HepG2 (cell line): Measurements from ENCODE around the gene SLC9A9.

Experiments
- BRCA1 ChIP-seq: sonication (generic); formaldehyde crosslinking; IDR thresholded peaks from 2 replicates; pipeline ENCODE4 v1.4.0; 2020; ENCODE audit warnings: missing genetic modification reagents
- HDAC6 ChIP-seq: fragments of 200-600 bp; sonication (generic); IDR thresholded peaks from 2 replicates; pipeline ENCODE4 v1.7.0; 2017; ENCODE audit warnings: mild to moderate bottlenecking, antibody characterized with exemption, low read length, low read depth
- MXD4 ChIP-seq: IDR thresholded peaks from 2 replicates; pipeline ENCODE4 v1.6.1; 2016; ENCODE audit warnings: mild to moderate bottlenecking, missing biosample characterization, missing genetic modification reagents
- PBX2 ChIP-seq: IDR thresholded peaks from 2 replicates; pipeline ENCODE4 v1.6.1; 2016; ENCODE audit warnings: control low read depth
- POLR2A ChIP-seq, 2 experiments: IDR thresholded peaks; 2 replicates each; pipeline ENCODE4 v1.6.1; 2011; ENCODE audit warnings: low read depth in 2 of 2, low read length in 2 of 2, mild to moderate bottlenecking in 1 of 2, moderate library complexity in 1 of 2; ENCODE audit not compliant: insufficient read depth in 1 of 2
- RBFOX2 ChIP-seq: fragments of 200-400 bp; formaldehyde crosslinking; IDR thresholded peaks from 2 replicates; pipeline ENCODE4 v1.6.1; 2017; ENCODE audit warnings: low read depth, mild to moderate bottlenecking, low read length
- RFXANK ChIP-seq: IDR thresholded peaks from 2 replicates; pipeline ENCODE4 v1.6.1; 2016
- SIN3B ChIP-seq: fragments of 150-350 bp; IDR thresholded peaks from 2 replicates; pipeline ENCODE4 v1.6.1; 2014; ENCODE audit warnings: low read length
- SMARCC2 ChIP-seq: fragments of 450-650 bp; IDR thresholded peaks from 2 replicates; pipeline ENCODE4 v1.6.1; 2017; ENCODE audit warnings: antibody characterized with exemption, mild to moderate bottlenecking
- ZNF331 ChIP-seq: sonication (generic); formaldehyde crosslinking; IDR thresholded peaks from 2 replicates; pipeline ENCODE4 v1.4.0; 2020; ENCODE audit warnings: missing genetic modification reagents
- ZNF879 ChIP-seq: sonication (generic); formaldehyde crosslinking; IDR thresholded peaks from 2 replicates; pipeline ENCODE4 v1.8.1; 2023; ENCODE audit warnings: missing genetic modification reagents
- TF ChIP-seq, protein P1 (sequence below): IDR thresholded peaks from 2 replicates; pipeline ENCODE4 v1.6.1; 2012; ENCODE audit warnings: inconsistent platforms
- TF ChIP-seq, protein P2 (sequence below), 2 experiments: IDR thresholded peaks; 2 replicates each; pipeline ENCODE4 v1.6.1; 2011 to 2012; ENCODE audit warnings: low read length in 2 of 2, borderline replicate concordance in 1 of 2, low read depth in 1 of 2, mild to moderate bottlenecking in 1 of 2, moderate library complexity in 1 of 2

GRCh38 chr3:143831208-143831607 is 17.1 kb downstream of the SLC9A9 start:
- TF ChIP-seq POLR2A (IDR thresholded peaks at IDR 0.05; ENCODE audit: insufficient read depth in 1 of 2, low read depth in 2 of 2, low read length in 2 of 2) = no peak
- TF ChIP-seq SIN3B = no peak
- TF ChIP-seq RFXANK = no peak
- TF ChIP-seq, protein P1, sequence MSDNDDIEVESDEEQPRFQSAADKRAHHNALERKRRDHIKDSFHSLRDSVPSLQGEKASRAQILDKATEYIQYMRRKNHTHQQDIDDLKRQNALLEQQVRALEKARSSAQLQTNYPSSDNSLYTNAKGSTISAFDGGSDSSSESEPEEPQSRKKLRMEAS = no peak
- TF ChIP-seq HDAC6 = no peak
- TF ChIP-seq BRCA1 = no peak
- TF ChIP-seq, protein P2, sequence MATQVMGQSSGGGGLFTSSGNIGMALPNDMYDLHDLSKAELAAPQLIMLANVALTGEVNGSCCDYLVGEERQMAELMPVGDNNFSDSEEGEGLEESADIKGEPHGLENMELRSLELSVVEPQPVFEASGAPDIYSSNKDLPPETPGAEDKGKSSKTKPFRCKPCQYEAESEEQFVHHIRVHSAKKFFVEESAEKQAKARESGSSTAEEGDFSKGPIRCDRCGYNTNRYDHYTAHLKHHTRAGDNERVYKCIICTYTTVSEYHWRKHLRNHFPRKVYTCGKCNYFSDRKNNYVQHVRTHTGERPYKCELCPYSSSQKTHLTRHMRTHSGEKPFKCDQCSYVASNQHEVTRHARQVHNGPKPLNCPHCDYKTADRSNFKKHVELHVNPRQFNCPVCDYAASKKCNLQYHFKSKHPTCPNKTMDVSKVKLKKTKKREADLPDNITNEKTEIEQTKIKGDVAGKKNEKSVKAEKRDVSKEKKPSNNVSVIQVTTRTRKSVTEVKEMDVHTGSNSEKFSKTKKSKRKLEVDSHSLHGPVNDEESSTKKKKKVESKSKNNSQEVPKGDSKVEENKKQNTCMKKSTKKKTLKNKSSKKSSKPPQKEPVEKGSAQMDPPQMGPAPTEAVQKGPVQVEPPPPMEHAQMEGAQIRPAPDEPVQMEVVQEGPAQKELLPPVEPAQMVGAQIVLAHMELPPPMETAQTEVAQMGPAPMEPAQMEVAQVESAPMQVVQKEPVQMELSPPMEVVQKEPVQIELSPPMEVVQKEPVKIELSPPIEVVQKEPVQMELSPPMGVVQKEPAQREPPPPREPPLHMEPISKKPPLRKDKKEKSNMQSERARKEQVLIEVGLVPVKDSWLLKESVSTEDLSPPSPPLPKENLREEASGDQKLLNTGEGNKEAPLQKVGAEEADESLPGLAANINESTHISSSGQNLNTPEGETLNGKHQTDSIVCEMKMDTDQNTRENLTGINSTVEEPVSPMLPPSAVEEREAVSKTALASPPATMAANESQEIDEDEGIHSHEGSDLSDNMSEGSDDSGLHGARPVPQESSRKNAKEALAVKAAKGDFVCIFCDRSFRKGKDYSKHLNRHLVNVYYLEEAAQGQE (IDR thresholded peaks at IDR 0.05; ENCODE audit: borderline replicate concordance in 1 of 2, low read depth in 1 of 2, low read length in 2 of 2) = no peak
- TF ChIP-seq RBFOX2 = no peak
- TF ChIP-seq ZNF879 (CRISPR knock-in tag) = no peak
- no peak for TF ChIP-seq PBX2 (CRISPR knock-in tag)
- no peak for TF ChIP-seq SMARCC2
- TF ChIP-seq MXD4 (CRISPR knock-in tag) = no peak
- no peak for TF ChIP-seq ZNF331 (CRISPR knock-in tag)
